ENCODE results near the gene NEDD4L. TPM values are rescaled to one million over a fixed set of nuclear protein-coding genes. Genes with fewer than 3 reads are reported as not detected.

The NEDD4L gene
- total and polyA plus RNA-seq, 2 donors: 15.1 to 56.9 TPM

DNA sequence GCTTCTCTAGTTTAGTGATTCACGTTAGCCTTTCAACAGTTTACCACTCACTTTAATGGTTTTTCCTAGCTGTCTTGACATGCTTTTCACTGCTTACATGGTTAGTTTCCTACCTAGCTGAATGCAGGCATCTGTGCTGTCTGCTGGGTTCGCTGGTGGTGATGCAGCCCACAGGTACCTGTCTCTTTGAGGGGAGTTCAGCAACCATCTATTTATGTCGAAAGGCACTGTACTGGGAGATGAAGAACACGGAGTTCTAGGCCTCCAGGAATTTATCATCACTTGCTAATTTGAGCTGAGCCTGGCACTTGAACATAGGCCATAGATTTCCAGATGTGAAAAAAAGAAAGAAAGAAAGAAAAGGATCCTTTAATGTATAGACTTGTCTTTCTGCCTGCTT, 148.5 kb downstream of the NEDD4L start:
- WGBS: 94% methylated on average over 4 of the region's 4 CpGs
- H3K4me3 ChIP-seq (ENCODE audit: low read depth, low read length): no peak overlapping the region
- no peak overlapping the region for H3K27ac ChIP-seq (ENCODE audit: low read depth)
- no peaks in the 10 kb centered on the region for H3K4me1 ChIP-seq (ENCODE audit: insufficient read depth)
- DNase-seq (ENCODE audit: extremely low spot score): no peak
- no peaks in the 10 kb centered on the region for H3K36me3 ChIP-seq (ENCODE audit: insufficient read depth)

DNA sequence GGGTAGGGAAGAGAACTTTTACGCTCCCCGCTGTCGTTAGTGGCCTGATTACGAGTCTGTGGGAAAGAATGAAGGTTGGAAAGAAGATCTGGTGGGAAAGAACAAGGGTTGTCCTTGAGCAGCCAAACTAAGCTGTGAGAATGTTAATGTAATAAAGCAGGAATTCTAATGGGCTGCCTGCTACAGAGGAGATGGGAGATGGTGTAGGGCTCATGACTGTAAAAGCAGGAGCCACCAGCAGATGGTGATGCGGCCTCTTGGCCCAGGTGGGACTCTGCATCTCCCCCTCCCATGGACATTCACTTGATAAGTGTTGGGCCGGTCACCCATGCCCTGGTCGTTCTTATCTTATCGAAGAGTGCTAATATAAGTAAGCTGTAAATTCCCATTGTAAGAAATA, 150.0 kb downstream of the NEDD4L start:
- Histone ChIP-seq H3K27ac (ENCODE audit: low read depth) (no peak overlapping the region), H3K4me1 (ENCODE audit: insufficient read depth) (no peaks in the 10 kb centered on the region), H3K4me3 (ENCODE audit: low read depth, low read length) (no peak overlapping the region), H3K36me3 (ENCODE audit: insufficient read depth) (no peaks in the 10 kb centered on the region)
- DNase-seq (ENCODE audit: extremely low spot score): no peak
- WGBS: 73% methylated on average over 8 of the region's 8 CpGs

DNA sequence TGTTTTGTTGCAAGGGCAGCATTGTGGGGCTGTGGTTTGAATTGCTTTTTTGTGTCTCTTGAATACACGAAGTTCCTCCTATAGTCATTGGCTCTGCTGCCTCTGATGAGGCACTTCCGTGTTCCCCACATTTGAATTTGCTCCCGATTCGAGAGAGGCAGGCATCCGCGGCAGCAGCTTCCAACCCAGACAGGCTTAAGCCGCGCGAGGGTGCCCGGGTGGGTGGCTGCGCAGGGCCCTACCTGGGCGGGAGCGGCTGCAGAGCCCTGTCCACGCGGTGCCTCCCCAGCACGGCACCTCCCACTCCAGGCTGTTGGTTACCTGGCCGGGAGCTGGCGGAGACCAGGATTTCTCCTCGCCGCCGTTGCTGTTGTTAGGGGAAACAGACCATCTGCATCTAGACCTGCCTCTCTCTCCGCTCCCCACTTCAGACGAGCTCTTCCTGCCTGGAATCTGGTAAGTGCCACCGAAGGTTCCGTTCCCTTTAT, 151.3 kb downstream of the NEDD4L start:
- WGBS: 31% methylated on average over 25 of the region's 25 CpGs
- Histone ChIP-seq H3K4me1 (ENCODE audit: insufficient read depth) (no peaks in the 10 kb centered on the region), H3K4me3 (ENCODE audit: low read depth, low read length) (peak overlapping the region; percentile 19), H3K27ac (ENCODE audit: low read depth) (no peak overlapping the region), H3K36me3 (ENCODE audit: insufficient read depth) (no peaks in the 10 kb centered on the region)
- DNase-seq (ENCODE audit: extremely low spot score): no peak

DNA sequence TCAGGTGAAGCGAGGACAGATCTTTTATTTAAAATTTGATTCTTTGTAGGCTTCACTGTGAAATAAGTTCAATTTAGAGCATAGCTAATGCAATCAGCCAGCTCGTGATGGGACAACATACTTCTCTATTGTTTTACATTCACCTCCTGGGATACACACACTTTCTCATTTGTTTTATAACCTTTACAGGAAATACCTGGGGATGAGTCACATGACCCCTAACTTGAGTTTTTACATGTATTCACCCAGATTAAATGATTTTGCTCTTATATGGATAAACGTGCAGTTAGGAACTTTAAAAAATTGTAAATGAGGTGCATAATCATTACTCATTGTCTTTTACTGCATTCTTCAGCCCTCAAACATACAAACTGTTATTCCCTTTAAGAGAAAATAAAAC, 152.1 kb downstream of the NEDD4L start:
- 71% methylated on average over 3 of the region's 3 CpGs for WGBS
- no peak overlapping the region for H3K27ac ChIP-seq (ENCODE audit: low read depth)

DNA sequence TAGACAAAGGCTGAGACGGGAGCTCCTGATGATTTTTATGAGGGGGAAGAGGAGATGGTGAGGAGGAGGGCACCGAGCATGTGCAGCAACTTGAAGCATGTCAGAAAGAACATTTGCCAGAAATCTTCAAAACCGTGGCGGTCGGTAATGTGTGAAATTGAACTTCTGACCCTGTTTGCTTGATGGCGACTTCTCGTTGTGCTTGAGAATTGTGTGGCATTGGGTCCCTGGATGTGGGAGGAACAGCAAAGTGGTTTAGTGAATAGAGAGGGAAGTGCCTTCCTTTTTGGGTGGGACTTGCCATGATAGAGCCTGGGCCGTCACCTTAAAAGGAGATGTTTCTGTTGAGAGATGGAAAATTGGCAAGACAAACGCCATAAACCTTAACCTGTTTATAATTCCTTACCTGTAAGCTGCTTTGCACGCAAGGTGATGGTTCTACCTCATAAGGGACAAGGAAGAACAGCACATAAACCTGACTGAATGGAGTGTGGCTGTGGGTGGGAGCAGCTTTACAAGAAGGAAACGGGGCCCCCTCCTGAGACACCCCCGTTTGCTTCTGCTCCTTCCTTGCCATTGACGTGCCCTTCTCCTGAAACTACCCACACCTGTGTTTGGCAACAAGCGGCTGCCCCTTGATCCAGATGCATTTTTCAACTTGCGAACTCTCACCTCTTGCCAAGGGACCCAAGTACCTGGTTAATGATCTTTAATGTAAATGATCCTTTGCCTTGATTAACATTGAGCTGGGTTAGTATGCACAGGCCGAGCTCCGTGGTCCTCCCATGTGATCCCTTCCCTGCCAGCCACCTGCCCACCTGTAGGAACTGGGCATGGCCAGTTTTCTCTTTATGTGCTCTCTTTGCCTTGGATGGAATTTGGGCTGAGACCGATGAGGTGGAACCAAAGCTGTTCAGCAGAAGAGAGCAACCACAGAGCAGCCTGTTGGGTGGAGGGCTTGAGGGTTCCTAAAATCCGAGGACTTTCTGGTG, 153.2 kb downstream of the NEDD4L start:
- Histone ChIP-seq H3K36me3 (ENCODE audit: insufficient read depth) (no peaks in the 10 kb centered on the region), H3K27ac (ENCODE audit: low read depth) (no peak overlapping the region), H3K4me1 (ENCODE audit: insufficient read depth) (no peaks in the 10 kb centered on the region), H3K4me3 (ENCODE audit: low read depth, low read length) (no peak overlapping the region)
- no peak for DNase-seq (ENCODE audit: extremely low spot score)
- WGBS: 74% methylated on average over 19 of the region's 19 CpGs

More for the DNA sequence above, 152.1 kb downstream of the NEDD4L start:
- DNase-seq (ENCODE audit: extremely low spot score): no peak
- no peaks in the 10 kb centered on the region for H3K4me1 ChIP-seq (ENCODE audit: insufficient read depth)
- H3K36me3 ChIP-seq (ENCODE audit: insufficient read depth): no peaks in the 10 kb centered on the region
- no peak overlapping the region for H3K4me3 ChIP-seq (ENCODE audit: low read depth, low read length)

DNA sequence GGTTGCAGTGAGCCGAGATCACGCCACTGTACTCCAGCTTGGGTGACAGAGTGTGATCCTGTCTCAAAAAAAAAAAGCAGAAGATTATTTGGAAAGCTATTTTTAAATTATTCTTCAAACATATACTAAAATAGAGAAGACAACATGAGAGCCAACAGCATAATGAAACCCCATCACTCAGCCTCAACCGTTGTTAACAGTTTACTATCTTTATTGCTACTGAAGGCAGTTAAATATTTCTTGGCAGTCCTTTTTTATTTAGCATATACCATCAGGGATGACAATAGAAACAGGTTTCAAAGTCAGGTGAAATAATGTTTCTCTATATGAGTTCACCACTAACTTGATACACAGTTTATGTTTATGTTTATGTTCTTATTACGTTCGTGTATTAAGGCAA, 157.2 kb downstream of the NEDD4L start:
- Histone ChIP-seq H3K4me1 (ENCODE audit: insufficient read depth) (no peaks in the 10 kb centered on the region), H3K27ac (ENCODE audit: low read depth) (no peak overlapping the region), H3K4me3 (ENCODE audit: low read depth, low read length) (no peak overlapping the region), H3K36me3 (ENCODE audit: insufficient read depth) (no peaks in the 10 kb centered on the region)
- no peak for DNase-seq (ENCODE audit: extremely low spot score)
- 66% methylated on average over 5 of the region's 5 CpGs for WGBS

DNA sequence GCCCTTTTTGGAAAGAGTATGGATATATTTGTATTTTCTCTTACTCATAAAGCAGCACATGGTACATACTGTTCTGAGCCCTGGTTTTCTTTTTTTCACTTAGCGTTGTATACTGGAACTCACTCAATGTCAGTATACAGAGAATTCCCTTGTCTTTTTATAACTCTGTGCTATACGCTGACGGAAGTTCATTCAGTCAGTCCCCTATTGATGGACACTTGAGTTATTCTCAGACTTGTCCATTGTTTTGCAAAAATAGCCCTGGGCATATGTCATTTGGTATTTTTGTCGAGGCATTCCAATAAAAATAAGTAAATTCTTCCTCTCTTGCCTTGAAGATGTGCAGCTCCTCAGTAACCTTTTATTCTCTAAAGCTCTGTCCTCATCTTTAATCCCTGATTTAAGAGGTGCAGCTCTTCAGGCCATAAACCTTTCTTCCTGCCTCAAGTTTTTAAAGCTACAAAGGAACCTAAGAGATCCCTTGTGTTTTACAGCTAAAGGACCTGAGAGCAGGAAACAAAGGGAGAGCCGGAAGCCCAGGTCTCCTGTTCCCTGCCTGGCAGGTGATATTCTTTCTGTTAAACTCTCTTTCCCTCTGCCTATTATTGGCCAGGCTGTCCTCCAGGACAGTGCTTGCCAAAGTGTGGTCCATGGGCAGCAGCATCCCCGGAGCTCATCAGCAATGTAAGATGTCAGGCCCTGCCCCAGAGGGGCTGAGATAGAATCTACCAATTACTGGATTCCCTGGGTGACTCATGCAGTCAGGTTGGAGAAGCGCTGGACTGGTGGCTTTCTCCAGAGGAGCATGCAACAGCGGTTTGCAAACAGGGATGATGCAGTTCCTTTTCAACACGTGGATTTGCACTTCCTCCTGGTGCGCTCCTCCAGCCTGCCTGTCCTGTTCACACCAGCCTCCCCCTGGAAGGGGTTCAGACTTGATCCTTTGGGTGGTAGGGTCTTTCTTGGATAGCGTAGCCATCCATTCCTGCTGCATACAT, 158.0 kb downstream of the NEDD4L start:
- DNase-seq (ENCODE audit: extremely low spot score): no peak
- Histone ChIP-seq H3K36me3 (ENCODE audit: insufficient read depth) (no peaks in the 10 kb centered on the region), H3K4me1 (ENCODE audit: insufficient read depth) (no peaks in the 10 kb centered on the region), H3K4me3 (ENCODE audit: low read depth, low read length) (no peak overlapping the region), H3K27ac (ENCODE audit: low read depth) (no peak overlapping the region)
- 54% methylated on average over 11 of the region's 11 CpGs for WGBS

DNA sequence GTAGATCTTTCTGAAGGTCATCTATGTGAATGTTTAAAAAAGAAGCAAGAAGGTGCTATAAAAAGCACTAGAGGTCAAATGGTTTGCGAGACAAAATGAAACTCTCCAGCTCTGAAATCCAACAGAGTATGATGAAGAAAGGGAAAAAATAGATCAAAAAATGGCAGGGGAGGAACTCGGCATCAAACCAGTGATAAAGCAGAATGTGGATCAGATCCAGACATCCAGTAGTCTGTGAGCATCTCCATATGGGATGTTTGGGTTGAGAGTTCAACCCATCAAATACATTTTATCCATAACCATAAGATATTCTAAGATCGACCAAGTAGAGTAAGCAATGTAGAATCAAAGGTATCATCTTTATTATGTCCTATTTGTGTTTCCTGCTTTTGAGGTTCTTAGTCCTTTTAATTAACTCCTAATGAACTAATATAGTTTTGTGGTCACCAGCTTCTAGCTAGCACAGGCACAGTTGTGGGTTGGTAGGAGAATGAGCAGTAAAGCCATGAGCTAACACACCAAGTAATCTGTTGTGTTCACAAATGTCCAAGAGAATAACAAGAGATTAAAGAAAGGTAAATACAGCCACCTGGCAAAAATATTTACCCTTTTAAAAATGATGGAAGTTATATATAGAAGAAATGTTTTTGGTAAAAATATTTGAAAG, 160.9 kb downstream of the NEDD4L start:
- Histone ChIP-seq H3K27ac (ENCODE audit: low read depth) (no peak overlapping the region), H3K36me3 (ENCODE audit: insufficient read depth) (no peaks in the 10 kb centered on the region), H3K4me1 (ENCODE audit: insufficient read depth) (no peaks in the 10 kb centered on the region), H3K4me3 (ENCODE audit: low read depth, low read length) (no peak overlapping the region)
- DNase-seq (ENCODE audit: extremely low spot score): no peak
- 42% methylated on average over 3 of the region's 3 CpGs for WGBS

DNA sequence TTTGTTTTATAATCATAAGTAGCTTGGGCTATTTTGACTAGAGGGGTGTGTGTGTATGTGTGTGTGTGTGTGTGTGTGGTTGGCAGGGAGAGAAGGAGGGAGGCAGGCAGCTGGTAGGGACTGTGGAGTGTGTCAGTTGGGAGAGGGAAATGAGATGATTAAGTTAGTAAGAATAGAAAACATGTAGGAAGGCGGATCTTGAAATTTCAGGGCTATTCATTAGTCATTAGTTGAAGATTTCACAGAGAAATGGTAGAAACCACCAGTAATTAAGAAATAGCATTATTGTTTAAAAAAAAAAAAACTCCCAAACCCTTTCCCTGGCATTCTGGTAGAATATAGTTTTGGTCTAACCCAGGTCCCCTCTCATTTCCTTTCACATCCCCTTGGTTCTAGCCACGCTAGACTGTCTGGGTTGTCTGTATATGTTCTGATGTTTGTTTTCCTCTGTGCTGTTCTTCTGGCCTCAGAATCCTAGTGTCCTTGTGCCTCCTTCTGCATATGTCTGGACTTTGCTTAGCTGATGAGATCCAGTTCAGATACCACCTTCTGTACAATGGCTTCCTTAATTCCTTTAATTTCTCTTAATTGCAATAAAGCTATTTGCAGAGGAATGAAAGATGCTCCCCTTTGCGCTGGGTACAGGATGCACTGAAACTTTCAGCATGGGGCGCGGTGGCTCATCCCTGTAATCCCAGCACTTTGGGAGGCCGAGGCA, 161.6 kb downstream of the NEDD4L start:
- 86% methylated on average over 6 of the region's 6 CpGs for whole genome bisulfite sequencing
- Histone ChIP-seq H3K4me1 (ENCODE audit: insufficient read depth) (no peaks in the 10 kb centered on the region), H3K36me3 (ENCODE audit: insufficient read depth) (no peaks in the 10 kb centered on the region), H3K27ac (ENCODE audit: low read depth) (no peak overlapping the region), H3K4me3 (ENCODE audit: low read depth, low read length) (no peak overlapping the region)
- DNase-seq (ENCODE audit: extremely low spot score): no peak

DNA sequence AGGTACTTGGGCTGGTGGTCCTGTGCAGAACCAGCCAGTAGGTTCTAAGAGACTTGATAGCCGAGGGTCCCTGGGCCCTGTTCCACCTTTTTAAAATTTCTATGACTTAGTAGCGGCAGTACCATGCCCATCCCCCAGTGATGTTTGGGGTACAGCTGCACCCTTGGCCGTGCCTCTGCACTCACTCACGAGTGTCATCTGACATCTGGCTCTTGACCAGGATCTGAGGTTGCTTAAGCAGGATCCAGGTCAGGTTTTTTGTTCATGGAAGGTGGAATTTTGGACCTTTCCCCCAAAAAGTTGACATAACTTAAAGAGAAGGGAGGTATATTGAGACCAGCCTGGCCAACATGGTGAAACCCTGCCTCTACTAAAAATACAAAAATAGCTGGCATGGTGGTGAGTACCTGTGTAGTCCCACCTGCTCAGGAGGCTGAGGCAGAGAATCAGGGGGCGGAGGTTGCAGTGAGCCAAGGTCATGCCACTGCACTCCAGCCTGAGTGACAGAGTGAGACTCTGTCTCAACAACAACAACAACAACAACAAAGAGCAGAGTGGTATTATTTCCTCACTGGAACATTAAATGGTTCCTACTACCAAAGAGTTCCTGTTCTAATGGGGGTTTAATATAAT, 163.6 kb downstream of the NEDD4L start:
- no peak overlapping the region for H3K27ac ChIP-seq (ENCODE audit: low read depth)
- H3K4me3 ChIP-seq (ENCODE audit: low read depth, low read length): no peak overlapping the region
- H3K4me1 ChIP-seq (ENCODE audit: insufficient read depth): no peaks in the 10 kb centered on the region
- no peaks in the 10 kb centered on the region for H3K36me3 ChIP-seq (ENCODE audit: insufficient read depth)
- WGBS: 92% methylated on average over 5 of the region's 5 CpGs
- no peak for DNase-seq (ENCODE audit: extremely low spot score)

DNA sequence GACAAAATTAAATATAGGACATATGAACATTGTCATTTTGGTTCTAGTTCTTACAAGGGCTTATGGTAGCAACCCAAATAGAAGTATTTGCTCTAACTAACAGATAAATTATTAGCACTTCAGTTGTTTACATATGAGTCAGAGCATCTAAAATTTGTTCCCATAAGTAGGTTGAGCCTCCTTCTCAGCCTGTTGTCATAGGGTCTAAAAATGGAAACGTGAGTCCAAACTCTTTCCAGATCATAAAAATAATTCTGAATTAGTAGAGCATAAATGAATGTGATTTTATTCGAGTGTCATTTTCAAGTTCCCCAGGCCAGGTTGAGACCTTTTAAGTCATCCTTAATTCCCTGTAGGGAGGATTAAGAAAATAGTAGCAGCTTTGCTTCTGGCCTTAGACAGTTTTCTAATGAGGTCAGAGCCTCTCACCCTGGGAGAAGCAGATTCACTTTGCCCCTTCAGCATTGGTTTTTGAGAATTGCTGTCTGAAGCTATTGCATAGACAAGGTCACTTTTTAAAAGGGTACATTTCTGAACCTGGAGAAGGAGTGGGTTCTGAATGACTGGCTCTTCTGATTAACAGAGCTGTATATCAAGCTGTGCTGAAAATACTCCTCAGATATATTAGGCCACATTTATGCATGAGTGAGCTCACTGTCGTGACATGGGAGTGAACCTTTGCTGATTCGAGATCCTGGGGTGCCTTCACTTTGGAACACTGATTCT, 164.3 kb downstream of the NEDD4L start:
- H3K36me3 ChIP-seq (ENCODE audit: insufficient read depth): no peaks in the 10 kb centered on the region
- WGBS: 34% methylated on average over 4 of the region's 4 CpGs
- DNase-seq (ENCODE audit: extremely low spot score): no peak
- no peak overlapping the region for H3K4me3 ChIP-seq (ENCODE audit: low read depth, low read length)
- no peak overlapping the region for H3K27ac ChIP-seq (ENCODE audit: low read depth)
- H3K4me1 ChIP-seq (ENCODE audit: insufficient read depth): no peaks in the 10 kb centered on the region

DNA sequence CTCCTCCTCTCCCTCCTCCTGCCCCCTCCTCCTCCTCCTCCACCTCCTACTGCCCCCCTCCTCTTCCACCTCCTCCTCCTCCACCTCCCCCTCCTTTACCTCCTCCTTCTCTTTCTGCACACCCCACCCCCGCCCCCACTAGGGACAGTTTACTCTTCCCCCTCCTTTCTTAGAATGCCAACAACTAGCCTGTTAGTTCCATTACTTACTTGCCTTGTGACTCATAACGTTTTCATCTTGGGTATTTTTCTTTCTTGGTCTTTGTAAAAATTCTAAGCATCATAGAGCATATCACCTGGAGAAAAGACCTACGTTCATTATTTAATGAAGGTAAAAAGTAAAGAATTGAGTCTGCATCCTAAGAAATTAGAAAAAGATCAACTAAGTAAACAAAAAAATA, 165.3 kb downstream of the NEDD4L start:
- H3K4me1 ChIP-seq (ENCODE audit: insufficient read depth): no peaks in the 10 kb centered on the region
- DNase-seq (ENCODE audit: extremely low spot score): no peak
- H3K27ac ChIP-seq (ENCODE audit: low read depth): no peak overlapping the region
- WGBS: 81% methylated on average over 3 of the region's 3 CpGs
- no peaks in the 10 kb centered on the region for H3K36me3 ChIP-seq (ENCODE audit: insufficient read depth)
- H3K4me3 ChIP-seq (ENCODE audit: low read depth, low read length): no peak overlapping the region
